SU-DHL-6 (cell line): ENCODE results near the gene ZP2.

Source experiments
- H2AFZ ChIP-seq: fragments of 200-600 bp; sonication (generic); 2 replicates; pipeline ENCODE4 v1.6.1; 2014; ENCODE audit warnings: low read depth, mild to moderate bottlenecking, moderate library complexity, mixed read lengths, antibody characterized with exemption, low read length; ENCODE audit not compliant: severe bottlenecking
- H3F3A ChIP-seq: fragments of 200-600 bp; shearing (Covaris generic); 2 replicates; pipeline ENCODE4 v1.6.0; 2016; ENCODE audit warnings: antibody characterized with exemption, mild to moderate bottlenecking; ENCODE audit not compliant: insufficient read depth
- H3K27ac ChIP-seq: fragments of 200-600 bp; sonication (generic); 2 replicates; pipeline ENCODE4 v1.5.1; 2016; ENCODE audit warnings: low read depth, mild to moderate bottlenecking, low read length, moderate library complexity, mixed read lengths
- H3K27me3 ChIP-seq: fragments of 200-600 bp; sonication (generic), shearing (Covaris generic); 2 replicates; pipeline ENCODE4 v1.6.0; 2014; ENCODE audit warnings: mild to moderate bottlenecking, low read length
- H3K36me3 ChIP-seq: fragments of 200-600 bp; sonication (generic); 2 replicates; pipeline ENCODE4 v1.6.1; 2014; ENCODE audit warnings: mild to moderate bottlenecking, low read length, mixed read lengths
- H3K4me2 ChIP-seq: fragments of 300-600, 200-600 bp; shearing (Covaris generic), sonication (generic); 2 replicates; pipeline ENCODE4 v1.6.0; 2014; ENCODE audit warnings: low read length, low read depth, mild to moderate bottlenecking; ENCODE audit not compliant: poor library complexity, severe bottlenecking
- H3K4me3 ChIP-seq: fragments of 200-600 bp; sonication (generic); 2 replicates; pipeline ENCODE4 v1.5.1; 2014; ENCODE audit warnings: antibody characterized with exemption, low read length, mild to moderate bottlenecking, mixed read lengths; ENCODE audit not compliant: insufficient read depth, poor library complexity, severe bottlenecking
- H3K79me2 ChIP-seq: fragments of 200-600 bp; sonication (generic); 2 replicates; pipeline ENCODE4 v1.6.1; 2014; ENCODE audit warnings: mild to moderate bottlenecking, low read length, moderate library complexity; ENCODE audit not compliant: insufficient read depth
- H3K9ac ChIP-seq: fragments of 200-600 bp; sonication (generic); 2 replicates; pipeline ENCODE4 v1.7.0; 2014; ENCODE audit warnings: mild to moderate bottlenecking, low read length
- H3K9me2 ChIP-seq: fragments of 200-600 bp; sonication (generic); replicated peaks from 2 replicates; pipeline ENCODE4 v1.6.1; 2014; ENCODE audit warnings: low read length; ENCODE audit not compliant: insufficient read depth
- H3K9me3 ChIP-seq: fragments of 200-600 bp; sonication (generic); 2 replicates; pipeline ENCODE4 v1.6.1; 2014; ENCODE audit warnings: low read length, mixed read lengths; ENCODE audit not compliant: insufficient read depth
- H4K20me1 ChIP-seq: fragments of 200-600 bp; sonication (generic); 2 replicates; pipeline ENCODE4 v1.6.1; 2014; ENCODE audit warnings: low read depth, mild to moderate bottlenecking, antibody characterized with exemption, low read length, moderate library complexity, mixed read lengths
- CTCF ChIP-seq: fragments of 200-600 bp; sonication (generic); IDR thresholded peaks from one replicate; pipeline ENCODE4 v1.5.1; 2017; ENCODE audit warnings: antibody characterized with exemption, mild to moderate bottlenecking, low read length, moderate library complexity; ENCODE audit not compliant: insufficient read depth, poor library complexity, severe bottlenecking
- EZH2phosphoT487 ChIP-seq: fragments of 200-600 bp; sonication (generic), shearing (Covaris generic); conservative IDR thresholded peaks from 2 replicates; pipeline ENCODE4 v1.6.1; 2018; ENCODE audit warnings: mild to moderate bottlenecking, antibody characterized with exemption, low read length, moderate library complexity, mixed read lengths

The ZP2 gene

GRCh38 chr16:21217121-21217520 is 5.7 kb upstream of the ZP2 start:
- Histone ChIP-seq H3K27ac (no peak overlapping the region), H3K79me2 (no peaks in the 10 kb centered on the region), H3K27me3 (no peaks in the 10 kb centered on the region), H3K4me3 (no peak overlapping the region), H3K9ac (no peak overlapping the region), H3K4me2 (no peak overlapping the region), H3K9me2 (no peaks in the 10 kb centered on the region), H2AFZ (no peak overlapping the region), H3F3A (no peaks in the 10 kb centered on the region), H3K36me3 (no peaks in the 10 kb centered on the region), H3K9me3 (no peaks in the 10 kb centered on the region), H4K20me1 (no peaks in the 10 kb centered on the region)
- TF ChIP-seq EZH2phosphoT487 (no peak), CTCF (no peak)

- H3K79me2 ChIP-seq, result no peaks in the 10 kb centered on the region
- H3K27me3 ChIP-seq, result no peaks in the 10 kb centered on the region
- H3K9me3 ChIP-seq, result no peaks in the 10 kb centered on the region
- H3K36me3 ChIP-seq, result no peaks in the 10 kb centered on the region
- H4K20me1 ChIP-seq, result no peaks in the 10 kb centered on the region
- no peak overlapping the region for H3K4me3 ChIP-seq
- no peak overlapping the region for H3K27ac ChIP-seq
- H3K9ac ChIP-seq, result no peak overlapping the region
- no peak for TF ChIP-seq CTCF
- no peak for TF ChIP-seq EZH2phosphoT487
- no peak overlapping the region for H2AFZ ChIP-seq
- H3F3A ChIP-seq, result no peaks in the 10 kb centered on the region
- H3K9me2 ChIP-seq, result no peaks in the 10 kb centered on the region
- no peak overlapping the region for H3K4me2 ChIP-seq
Observed at GRCh38 chr16:21214086-21214485, 2.7 kb upstream of the ZP2 start.

- Histone ChIP-seq H3F3A (no peaks in the 10 kb centered on the region), H3K27me3 (no peaks in the 10 kb centered on the region), H3K4me2 (no peak overlapping the region), H3K9ac (no peak overlapping the region), H3K4me3 (no peak overlapping the region), H3K79me2 (no peaks in the 10 kb centered on the region), H2AFZ (no peak overlapping the region), H3K9me3 (no peaks in the 10 kb centered on the region), H3K9me2 (no peaks in the 10 kb centered on the region), H3K27ac (no peak overlapping the region), H3K36me3 (no peaks in the 10 kb centered on the region), H4K20me1 (no peaks in the 10 kb centered on the region)
- TF ChIP-seq EZH2phosphoT487, result no peak
- no peak for TF ChIP-seq CTCF
Observed at GRCh38 chr16:21208446-21209230, 2.7 kb downstream of the ZP2 start.
